Renal cortex interstitium (tissue), 11 donors: ENCODE measurements around the gene TSHZ2. TPM values are rescaled to one million over a fixed set of nuclear protein-coding genes. Genes with fewer than 3 reads are reported as not detected.
"Not testable (repeated sequence)": the region's sequence is repeated elsewhere in the genome, so short reads cannot be mapped to it uniquely, and the experiment has no call there.

Experiments used
- DNase-seq, 11 donors: peaks; one replicate each; pipeline ENCODE4 v3.0.0-alpha.2; 2013; ENCODE audit warnings: low read depth in 9 of 11, low spot score in 4 of 11; ENCODE audit errors: extremely low read depth in 1 of 11
- polyA plus RNA-seq, 3 donors: library from polyadenylated mRNA; unstranded; fragments of 120-200 nt; gene quantifications; one replicate each; pipeline ENCODE4 v1.2.1, GENCODE V29; 2013; ENCODE audit not compliant: insufficient read length in 3 of 3

Gene TSHZ2
- polyA plus RNA-seq, 3 donors = 12.8 to 15.9 (median 13.3) TPM

GRCh38 chr20:53016071-53016470, 43.9 kb downstream of the TSHZ2 start:
- no peak for DNase-seq

- no peak for DNase-seq
Measured at GRCh38 chr20:53016534-53017042, 44.4 kb downstream of the TSHZ2 start.

- DNase-seq = no peak
Measured at GRCh38 chr20:53017206-53017605, 45.0 kb downstream of the TSHZ2 start.

- DNase-seq = no peak
Measured at GRCh38 chr20:53019464-53019863, 47.3 kb downstream of the TSHZ2 start.

- no peak for DNase-seq
Measured at GRCh38 chr20:53020376-53020775, 48.2 kb downstream of the TSHZ2 start.

- DNase-seq = no peak
Measured at GRCh38 chr20:53020834-53021233, 48.7 kb downstream of the TSHZ2 start.

- no peak for DNase-seq
Measured at GRCh38 chr20:53021934-53022333, 49.8 kb downstream of the TSHZ2 start.

- DNase-seq = no peak
Measured at GRCh38 chr20:53023732-53024520, 51.8 kb downstream of the TSHZ2 start.

GRCh38 chr20:53024653-53025052, 52.5 kb downstream of the TSHZ2 start:
- DNase-seq = not testable (repeated sequence)

GRCh38 chr20:53027089-53027488, 54.9 kb downstream of the TSHZ2 start:
- no peak for DNase-seq

GRCh38 chr20:53028337-53029007, 56.3 kb downstream of the TSHZ2 start:
- DNase-seq = no peak

GRCh38 chr20:53030061-53030460, 57.9 kb downstream of the TSHZ2 start:
- DNase-seq = no peak

- DNase-seq = no peak
Measured at GRCh38 chr20:53032046-53032445, 59.9 kb downstream of the TSHZ2 start.

- DNase-seq = peak in 2 of 11 donors; percentile 32 to 36
Measured at GRCh38 chr20:53032478-53032932, 60.3 kb downstream of the TSHZ2 start.

GRCh38 chr20:53033176-53033575, 61.0 kb downstream of the TSHZ2 start:
- no peak for DNase-seq

- DNase-seq = no peak
Measured at GRCh38 chr20:53034899-53035298, 62.7 kb downstream of the TSHZ2 start.

GRCh38 chr20:53036992-53037391, 64.8 kb downstream of the TSHZ2 start:
- DNase-seq = no peak

- DNase-seq = no peak
Measured at GRCh38 chr20:53037621-53038020, 65.5 kb downstream of the TSHZ2 start.

GRCh38 chr20:53038299-53038698, 66.1 kb downstream of the TSHZ2 start:
- DNase-seq = no peak
